H1 (cell line): ENCODE data around the gene RIMBP2. TPM values are rescaled to one million over a fixed set of nuclear protein-coding genes. Genes with fewer than 3 reads are reported as not detected.

Source experiments
- CTCF ChIA-PET: fragments of 300-600 bp; sonication (Branson Sonifier 250); formaldehyde crosslinking; loops from one replicate; lab custom pipeline; 2021; ENCODE audit not compliant: partially characterized antibody; lab: Charles Lee
- POLR2A ChIA-PET: fragments of 300-600 bp; sonication (Branson Sonifier 250); formaldehyde crosslinking; loops from one replicate; lab custom pipeline; 2021; ENCODE audit warnings: inconsistent platforms; ENCODE audit not compliant: partially characterized antibody; lab: Charles Lee
- DNase-seq, 2 experiments: peaks; one replicate each; pipeline versions ENCODE4 v3.0.0 to v3.0.0-alpha.2; 2010 to 2022; ENCODE audit warnings: low spot score in 2 of 2, low read depth in 1 of 2, mixed read lengths in 1 of 2
- FAIRE-seq: peaks from 2 replicates; lab custom pipeline; 2011; peaks lifted over from hg19 to GRCh38; lab: Jason Lieb, UNC
- H2AFZ ChIP-seq: 2 replicates; pipeline ENCODE4 v1.8.1; 2012; ENCODE audit warnings: low read length, inconsistent platforms
- H2AK5ac ChIP-seq: 2 replicates; pipeline ENCODE4 v1.6.1; 2013; ENCODE audit warnings: low read depth, low read length
- H2BK120ac ChIP-seq: replicated peaks from 2 replicates; pipeline ENCODE3; 2013; ENCODE audit warnings: low read depth, low read length, inconsistent platforms
- H2BK12ac ChIP-seq: 2 replicates; pipeline ENCODE4 v1.6.1; 2013; ENCODE audit warnings: low read depth, low read length
- H2BK15ac ChIP-seq: 2 replicates; pipeline ENCODE4 v1.6.1; 2013; ENCODE audit warnings: low read length
- H2BK20ac ChIP-seq: 2 replicates; pipeline ENCODE4 v1.6.1; 2013; ENCODE audit warnings: low read length
- H2BK5ac ChIP-seq: 2 replicates; pipeline ENCODE4 v1.6.1; 2013; ENCODE audit warnings: low read depth, low read length
- H3K14ac ChIP-seq: 2 replicates; pipeline ENCODE4 v1.6.1; 2013; ENCODE audit warnings: inconsistent platforms; ENCODE audit not compliant: insufficient read length
- H3K18ac ChIP-seq: 2 replicates; pipeline ENCODE4 v1.6.1; 2013; ENCODE audit warnings: low read length; ENCODE audit errors: extremely low read depth
- H3K23ac ChIP-seq: 2 replicates; pipeline ENCODE4 v1.6.1; 2013; ENCODE audit warnings: inconsistent platforms; ENCODE audit not compliant: insufficient read length
- H3K23me2 ChIP-seq: 2 replicates; pipeline ENCODE4 v1.6.1; 2013; ENCODE audit warnings: low read depth, low read length
- H3K27ac ChIP-seq: 2 replicates; pipeline ENCODE4 v1.6.1; 2011; ENCODE audit warnings: low read depth, low read length, inconsistent platforms
- H3K27me3 ChIP-seq, 4 experiments: replicated peaks in 1 of 4; 1 replicate in 1 of 4; 2 replicates in 3 of 4; pipeline versions ENCODE4 v1.6.1 to v1.8.1; 2011 to 2013; ENCODE audit warnings: low read length in 3 of 4, mild to moderate bottlenecking in 3 of 4, inconsistent platforms in 2 of 4, mixed read lengths in 2 of 4, moderate library complexity in 1 of 4; ENCODE audit not compliant: control insufficient read depth in 3 of 4, insufficient read depth in 3 of 4; ENCODE audit errors: extremely low read depth in 1 of 4
- H3K36me3 ChIP-seq, 4 experiments: 2 replicates each; pipeline versions ENCODE4 v1.6.1 to v1.8.1; 2011 to 2013; ENCODE audit warnings: mild to moderate bottlenecking in 4 of 4, low read length in 3 of 4, moderate library complexity in 2 of 4, control low read depth in 1 of 4, inconsistent platforms in 1 of 4; ENCODE audit not compliant: insufficient read depth in 4 of 4, control insufficient read depth in 2 of 4
- H3K4ac ChIP-seq: replicated peaks from 2 replicates; pipeline ENCODE3; 2013; ENCODE audit warnings: low read length, low read depth, mixed read lengths, inconsistent platforms; ENCODE audit not compliant: insufficient read length
- H3K4me1 ChIP-seq, 4 experiments: replicated peaks in 1 of 4; 1 replicate in 1 of 4; 2 replicates in 3 of 4; pipeline versions ENCODE4 v1.6.1 to v1.8.1; 2011 to 2013; ENCODE audit warnings: low read length in 3 of 4, inconsistent platforms in 2 of 4, mixed read lengths in 1 of 4; ENCODE audit not compliant: insufficient read depth in 4 of 4, control insufficient read depth in 3 of 4
- H3K4me2 ChIP-seq, 2 experiments: 2 replicates each; pipeline versions ENCODE4 v1.6.1 to v1.8.1; 2011 to 2013; ENCODE audit warnings: low read depth in 2 of 2, low read length in 2 of 2, control low read depth in 1 of 2, inconsistent platforms in 1 of 2, mild to moderate bottlenecking in 1 of 2; ENCODE audit not compliant: insufficient read depth in 1 of 2
- H3K4me3 ChIP-seq, 4 experiments: fragments of 200-600, 300-600 bp in 1 of 4; sonication (generic), shearing (Covaris generic), sonication (Bioruptor Twin) in 1 of 4; 2 replicates each; pipeline versions ENCODE4 v1.5.1 to v1.8.1; 2011 to 2016; ENCODE audit warnings: low read length in 4 of 4, low read depth in 3 of 4, control low read depth in 2 of 4, inconsistent platforms in 2 of 4, mild to moderate bottlenecking in 2 of 4, mixed read lengths in 1 of 4, moderate library complexity in 1 of 4; ENCODE audit not compliant: insufficient read depth in 2 of 4; ENCODE audit errors: extremely low read depth in 1 of 4
- H3K56ac ChIP-seq: replicated peaks from 2 replicates; pipeline ENCODE3; 2013; ENCODE audit warnings: low read depth, mild to moderate bottlenecking, mixed read lengths, low read length, inconsistent platforms; ENCODE audit not compliant: insufficient read length
- H3K79me1 ChIP-seq: 2 replicates; pipeline ENCODE4 v1.6.1; 2013; ENCODE audit warnings: low read depth, low read length, control low read depth
- H3K79me2 ChIP-seq, 2 experiments: 2 replicates each; pipeline versions ENCODE4 v1.6.1 to v1.8.1; 2012 to 2013; ENCODE audit warnings: low read length in 2 of 2, mild to moderate bottlenecking in 2 of 2, inconsistent platforms in 1 of 2; ENCODE audit not compliant: insufficient read depth in 2 of 2, control insufficient read depth in 1 of 2
- H3K9ac ChIP-seq, 4 experiments: replicated peaks in 1 of 4; 1 replicate in 1 of 4; 2 replicates in 3 of 4; pipeline versions ENCODE4 v1.6.1 to v1.8.1; 2011 to 2013; ENCODE audit warnings: low read depth in 3 of 4, low read length in 3 of 4, control low read depth in 2 of 4, mild to moderate bottlenecking in 2 of 4, moderate library complexity in 2 of 4, inconsistent platforms in 1 of 4; ENCODE audit errors: extremely low read depth in 1 of 4
- H3K9me3 ChIP-seq, 2 experiments: 2 replicates each; pipeline versions ENCODE4 v1.6.1 to v1.8.1; 2012 to 2013; ENCODE audit warnings: mild to moderate bottlenecking in 2 of 2, moderate library complexity in 2 of 2, control low read depth in 1 of 2, inconsistent platforms in 1 of 2, low read depth in 1 of 2, low read length in 1 of 2, mixed read lengths in 1 of 2; ENCODE audit not compliant: insufficient read depth in 2 of 2
- H4K20me1 ChIP-seq, 2 experiments: replicated peaks in 1 of 2; 2 replicates each; pipeline versions ENCODE3 to v1.8.1; 2011 to 2013; ENCODE audit warnings: inconsistent platforms in 2 of 2, low read length in 2 of 2, mild to moderate bottlenecking in 1 of 2; ENCODE audit not compliant: insufficient read depth in 2 of 2, control insufficient read depth in 1 of 2
- H4K5ac ChIP-seq: 2 replicates; pipeline ENCODE4 v1.6.1; 2013; ENCODE audit warnings: low read length, low read depth, mixed read lengths, inconsistent platforms; ENCODE audit not compliant: insufficient read length
- H4K8ac ChIP-seq: 2 replicates; pipeline ENCODE4 v1.8.0; 2013; ENCODE audit warnings: mild to moderate bottlenecking, moderate library complexity, low read length, inconsistent platforms; ENCODE audit not compliant: insufficient read depth; ENCODE audit errors: extremely low read depth
- H4K91ac ChIP-seq: replicated peaks from 2 replicates; pipeline ENCODE3; 2013; ENCODE audit warnings: low read length, mixed read lengths, inconsistent platforms; ENCODE audit not compliant: insufficient read length
- MAFK ChIP-seq: IDR thresholded peaks from 2 replicates; pipeline ENCODE4 v1.6.1; 2012; ENCODE audit warnings: low read depth, mild to moderate bottlenecking, improper control_type of control experiment, low read length
- NANOG ChIP-seq: IDR thresholded peaks from 2 replicates; pipeline ENCODE4 v1.6.1; 2011; ENCODE audit warnings: low read length, low read depth, mild to moderate bottlenecking, inconsistent platforms; ENCODE audit not compliant: insufficient read depth, poor library complexity, severe bottlenecking
- POU5F1 ChIP-seq: IDR thresholded peaks from 2 replicates; pipeline ENCODE4 v1.6.1; 2011; ENCODE audit warnings: low read depth, mild to moderate bottlenecking, low read length, moderate library complexity
- SIX5 ChIP-seq: IDR thresholded peaks from 2 replicates; pipeline ENCODE4 v1.6.1; 2011; ENCODE audit warnings: mild to moderate bottlenecking, low read depth, low read length
- SRF ChIP-seq: IDR thresholded peaks from 2 replicates; pipeline ENCODE4 v1.6.1; 2011; ENCODE audit warnings: mild to moderate bottlenecking, low read depth, low read length, moderate library complexity
- SUZ12 ChIP-seq: fragments of 200-600 bp; sonication (generic); IDR thresholded peaks from 2 replicates; pipeline ENCODE4 v1.6.1; 2012; ENCODE audit warnings: mild to moderate bottlenecking, inconsistent platforms, low read length, moderate library complexity, mixed read lengths
- WGBS, 2 experiments: shearing (Covaris generic) in 1 of 2; methylation state at CpG; one replicate each; pipeline versions ENCODE4 v1.1.6 to v1.1.7; 2013 to 2015; ENCODE audit warnings: low lambda C conversion rate in 2 of 2, mixed read lengths in 2 of 2, inconsistent platforms in 1 of 2, low coverage in 1 of 2, missing lambda C conversion rate in 1 of 2; ENCODE audit not compliant: insufficient replicate concordance in 2 of 2, insufficient coverage in 1 of 2, insufficient read length in 1 of 2; ENCODE audit errors: extremely low coverage in 1 of 2, missing lambda C conversion rate in 1 of 2; 5-methylcytosine and 5-hydroxymethylcytosine counted together
- polyA plus RNA-seq, 7 experiments: library from polyadenylated mRNA; depleted of rRNA in 3 of 7; stranded (reverse) in 5 of 7; unstranded in 2 of 7; fragments of >200 nt in 5 of 7; fragments of 200-250 nt in 2 of 7; gene quantifications; 1 replicate in 5 of 7; 2 replicates in 1 of 7; 4 replicates in 1 of 7; pipeline versions ENCODE4 v1.2.1 to v1.2.3, GENCODE V29; 2011 to 2013; ENCODE audit warnings: missing spikeins in 2 of 7, mixed read lengths in 2 of 7
- total RNA-seq: library from RNA; stranded (reverse); fragmentation: NEBNext Ultra II Directional; extraction: Animal tissue kit (Norgen Biotek cat#: 25700); gene quantifications from 2 replicates; pipeline ENCODE4 v1.2.1, GENCODE V29; 2021
- TF ChIP-seq, protein P1 (sequence below): IDR thresholded peaks from 2 replicates; pipeline ENCODE4 v1.6.1; 2012; ENCODE audit warnings: inconsistent platforms
- TF ChIP-seq, protein P2 (sequence below): IDR thresholded peaks from 2 replicates; pipeline ENCODE4 v1.6.1; 2012; ENCODE audit warnings: low read length, inconsistent platforms

RIMBP2 gene
- total and polyA plus RNA-seq, 2 of the 8 experiments (the other 6 are each of a cell fraction or from before 2014, with no cell fraction given): 0.18 to 0.65 TPM

DNA sequence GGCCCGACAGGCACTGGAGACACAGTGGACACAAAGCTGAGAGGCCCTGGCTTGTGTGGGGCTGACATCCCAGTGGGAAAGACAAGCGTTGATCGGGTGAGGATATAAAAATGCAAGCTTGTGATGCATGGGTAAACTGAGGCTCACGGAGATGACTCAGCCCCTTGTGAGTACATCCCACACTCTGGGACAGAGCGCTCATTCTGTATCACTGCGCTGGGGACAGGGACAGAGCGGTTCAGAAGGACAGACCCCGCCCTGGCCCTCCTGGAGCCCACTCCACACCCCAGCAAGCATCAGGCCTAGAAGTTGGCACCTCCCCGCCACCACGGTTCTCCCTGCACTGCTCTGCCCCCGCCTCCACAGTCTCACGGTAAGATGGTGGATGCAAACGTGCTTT is 222.1 kb downstream of the RIMBP2 start:
- Histone ChIP-seq H2BK20ac (no peak overlapping the region), H3K27me3 (no peaks in the 10 kb centered on the region), H3K79me2 (no peaks in the 10 kb centered on the region), H3K4ac (no peak overlapping the region), H3K4me1 (no peaks in the 10 kb centered on the region), H2BK5ac (no peak overlapping the region), H2BK12ac (no peak overlapping the region), H3K18ac (no peak overlapping the region), H3K4me3 (no peak overlapping the region), H3K23me2 (no peaks in the 10 kb centered on the region), H4K91ac (no peak overlapping the region), H4K5ac (no peak overlapping the region), H3K56ac (no peak overlapping the region), H3K79me1 (no peaks in the 10 kb centered on the region), H3K36me3 (no peaks in the 10 kb centered on the region), H4K8ac (no peak overlapping the region), H3K9ac (no peak overlapping the region), H2BK15ac (no peak overlapping the region), H2BK120ac (no peak overlapping the region), H2AK5ac (no peak overlapping the region), H3K14ac (no peak overlapping the region), H3K23ac (no peak overlapping the region), H2AFZ (no peak overlapping the region), H4K20me1 (no peaks in the 10 kb centered on the region), H3K4me2 (no peak overlapping the region), H3K9me3 (peaks cover 0 to 4% of the 10 kb centered on the region in 2 experiments; a peak in 1 of 4 replicates), H3K27ac (no peak overlapping the region)
- ChIA-PET POLR2A (no interaction called here), CTCF (no interaction called here)
- WGBS, 2 experiments: 89% methylated on average over 11 of the region's 13 CpGs; no CpG with 5 or more reads in 1 of the 2 experiments
- TF ChIP-seq MAFK (no peak), POU5F1 (no peak), SRF (no peak), SIX5 (no peak), NANOG (no peak), SUZ12 (no peak)
- TF ChIP-seq, protein P1, sequence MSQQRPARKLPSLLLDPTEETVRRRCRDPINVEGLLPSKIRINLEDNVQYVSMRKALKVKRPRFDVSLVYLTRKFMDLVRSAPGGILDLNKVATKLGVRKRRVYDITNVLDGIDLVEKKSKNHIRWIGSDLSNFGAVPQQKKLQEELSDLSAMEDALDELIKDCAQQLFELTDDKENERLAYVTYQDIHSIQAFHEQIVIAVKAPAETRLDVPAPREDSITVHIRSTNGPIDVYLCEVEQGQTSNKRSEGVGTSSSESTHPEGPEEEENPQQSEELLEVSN: no peak
- TF ChIP-seq, protein P2, sequence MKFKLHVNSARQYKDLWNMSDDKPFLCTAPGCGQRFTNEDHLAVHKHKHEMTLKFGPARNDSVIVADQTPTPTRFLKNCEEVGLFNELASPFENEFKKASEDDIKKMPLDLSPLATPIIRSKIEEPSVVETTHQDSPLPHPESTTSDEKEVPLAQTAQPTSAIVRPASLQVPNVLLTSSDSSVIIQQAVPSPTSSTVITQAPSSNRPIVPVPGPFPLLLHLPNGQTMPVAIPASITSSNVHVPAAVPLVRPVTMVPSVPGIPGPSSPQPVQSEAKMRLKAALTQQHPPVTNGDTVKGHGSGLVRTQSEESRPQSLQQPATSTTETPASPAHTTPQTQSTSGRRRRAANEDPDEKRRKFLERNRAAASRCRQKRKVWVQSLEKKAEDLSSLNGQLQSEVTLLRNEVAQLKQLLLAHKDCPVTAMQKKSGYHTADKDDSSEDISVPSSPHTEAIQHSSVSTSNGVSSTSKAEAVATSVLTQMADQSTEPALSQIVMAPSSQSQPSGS: no peak
- no peak for DNase-seq
- FAIRE-seq: no peak
